Right kidney (tissue), 1 donor: ENCODE data around the gene PDLIM1.

Experiments
- DNase-seq: peaks from one replicate; pipeline ENCODE4 v3.0.0-alpha.2; 2016

Gene PDLIM1

DNA sequence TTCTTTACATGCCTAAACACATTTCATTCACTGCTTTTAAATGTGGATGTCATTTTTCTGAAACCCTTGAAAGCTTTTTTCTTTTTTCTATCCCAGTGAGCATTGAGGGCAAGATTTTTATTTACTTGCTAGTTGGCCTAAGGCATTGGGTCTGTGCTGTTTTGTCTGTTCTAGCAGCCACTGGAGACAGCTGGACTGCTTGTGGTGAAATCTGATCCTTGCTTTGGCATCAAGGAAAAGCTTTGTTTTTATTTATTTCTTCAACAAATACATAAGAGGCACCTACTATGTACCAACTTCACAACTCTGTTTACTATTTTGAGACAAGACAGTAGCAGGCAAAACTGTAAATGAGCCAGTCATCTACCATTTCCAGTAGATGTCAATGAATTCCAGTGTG is 28.4 kb upstream of the PDLIM1 start:
- peak; percentile 21 for DNase-seq

DNA sequence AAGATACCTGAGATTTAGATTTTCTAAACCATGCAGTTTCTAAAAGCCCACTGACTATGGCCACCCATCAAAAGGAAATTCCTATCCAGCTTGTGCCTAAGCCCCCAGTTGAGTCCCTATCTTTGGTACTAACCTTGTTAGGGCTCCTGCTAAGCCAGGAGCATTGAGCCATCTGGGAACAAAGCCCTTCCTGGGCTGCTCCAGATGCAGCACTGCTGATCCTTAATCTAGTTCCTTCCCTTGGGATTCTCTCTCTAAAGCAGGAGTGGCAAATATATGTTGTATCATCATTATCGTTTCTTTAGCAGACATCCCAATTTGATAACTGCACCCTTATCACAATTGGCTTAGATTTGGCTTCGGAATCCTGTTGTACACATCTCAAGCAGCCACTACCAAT is 24.7 kb upstream of the PDLIM1 start:
- DNase-seq: no peak

GRCh38 chr10:95314192-95314918 is 23.6 kb upstream of the PDLIM1 start:
- no peak for DNase-seq

- DNase-seq: no peak
These were observed 22.2 kb upstream of the PDLIM1 start for GRCh38 chr10:95312986-95313495.

DNA sequence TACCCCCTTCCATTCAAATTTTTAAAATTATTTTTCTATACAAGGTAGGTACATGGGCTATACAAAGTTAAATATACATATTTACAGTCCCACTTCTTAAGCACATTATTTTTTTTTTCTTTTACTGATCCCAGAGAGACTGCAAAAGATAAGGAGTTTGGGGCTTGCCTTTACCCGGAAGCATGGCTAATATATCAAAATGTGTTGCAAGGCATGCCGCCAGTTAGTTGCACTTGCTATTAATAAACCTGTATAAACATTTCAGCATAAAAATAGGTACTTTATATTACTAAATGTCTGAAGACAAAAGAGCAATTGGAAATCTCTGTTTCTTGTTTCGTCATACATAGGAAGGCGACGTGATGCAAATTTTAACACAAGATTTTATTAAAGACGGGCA is 21.5 kb upstream of the PDLIM1 start:
- no peak for DNase-seq

DNA sequence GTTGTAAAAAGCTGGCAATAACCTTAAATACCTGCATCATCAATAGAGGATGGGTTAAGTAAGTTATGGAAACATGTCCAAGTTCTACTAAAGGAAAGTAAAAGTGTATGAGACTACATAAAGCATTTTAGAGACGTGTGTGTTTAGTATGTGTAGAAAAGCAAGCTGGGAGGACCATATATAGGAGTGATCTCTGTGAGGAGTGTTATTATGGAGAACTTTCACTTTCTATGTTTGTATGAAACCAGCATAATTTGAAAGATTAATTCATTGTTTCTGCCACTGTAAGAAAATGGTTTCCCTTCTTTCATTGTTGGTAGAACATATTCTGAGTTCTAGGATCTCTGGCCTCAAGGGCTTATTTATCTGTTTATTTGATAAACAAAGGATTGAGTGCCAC is 19.2 kb upstream of the PDLIM1 start:
- no peak for DNase-seq

DNA sequence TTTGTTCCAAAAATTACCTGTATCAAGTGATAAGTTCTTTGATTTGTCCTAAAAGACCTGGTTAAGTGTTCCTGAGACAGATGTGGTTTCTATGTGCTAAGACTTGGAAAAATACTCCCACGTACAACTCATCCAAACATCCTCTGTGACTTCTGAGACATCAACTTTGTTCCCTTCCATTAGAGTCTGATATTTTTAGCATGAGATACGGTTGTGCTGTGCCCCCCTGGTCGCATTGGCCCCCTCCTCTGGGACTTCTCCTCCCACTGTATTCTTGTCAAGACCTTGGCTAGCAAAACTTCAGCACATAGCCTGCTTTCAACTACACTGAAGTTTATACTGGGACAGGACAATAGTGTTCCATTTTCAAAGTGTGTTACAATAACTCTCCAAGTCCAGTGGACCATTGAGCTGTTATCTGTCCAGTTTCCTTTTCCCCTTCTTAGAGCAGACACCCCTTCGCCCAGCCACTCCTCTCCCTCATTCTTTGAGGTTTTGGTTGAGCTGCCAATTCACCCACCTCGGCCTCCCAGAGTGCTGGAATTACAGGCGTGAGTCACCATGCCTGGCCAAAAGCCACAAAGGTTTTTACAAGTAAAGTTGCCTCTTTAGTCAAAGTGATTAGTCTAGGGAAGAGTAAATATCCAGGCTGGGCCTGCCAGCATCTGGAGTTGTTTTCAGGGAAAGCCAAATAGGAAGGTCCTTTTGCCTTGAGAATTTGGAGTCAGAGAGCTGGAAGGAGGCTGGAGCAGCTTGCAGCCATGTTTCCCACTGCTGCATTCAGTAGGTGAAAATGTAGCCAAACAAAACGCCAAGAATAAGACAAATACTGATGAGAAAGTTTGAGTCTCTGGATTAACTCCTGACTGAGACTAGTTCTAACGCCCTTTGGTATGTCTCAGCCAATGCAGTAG is 17.8 kb upstream of the PDLIM1 start:
- DNase-seq: no peak

DNA sequence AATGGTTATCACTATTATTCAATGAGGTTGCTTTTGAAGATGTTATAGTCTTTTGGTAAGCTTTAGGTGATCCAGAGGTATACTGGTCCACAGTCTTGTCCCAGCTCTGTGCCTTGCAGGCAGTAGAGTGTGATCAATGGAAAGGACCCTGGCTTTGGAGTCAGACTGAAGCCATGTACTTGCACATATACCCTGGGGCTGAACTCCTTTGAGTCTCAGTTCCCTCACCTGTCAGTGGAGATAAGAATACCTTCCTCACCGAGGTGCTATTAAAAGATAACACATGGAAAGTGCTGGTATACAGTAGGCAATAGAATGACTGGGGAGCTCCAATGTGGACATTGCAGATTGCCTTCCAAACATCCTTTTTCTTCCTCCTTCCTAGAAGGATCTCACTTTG is 16.0 kb upstream of the PDLIM1 start:
- no peak for DNase-seq

DNA sequence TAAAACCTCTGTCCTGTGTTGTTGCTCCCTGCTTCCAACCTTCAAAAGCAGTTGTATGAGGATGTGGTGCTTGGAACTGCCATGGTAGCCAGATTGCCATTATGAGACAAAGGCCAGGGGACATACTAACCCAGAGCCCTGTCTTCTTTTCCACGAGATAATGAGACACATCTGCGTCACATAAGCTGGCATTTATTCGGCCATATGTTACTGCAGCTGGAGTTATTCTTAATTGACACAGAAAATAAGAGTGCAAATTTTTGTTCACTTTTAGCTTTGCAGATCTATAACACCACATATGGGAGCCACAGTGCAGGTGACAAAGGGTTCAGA is 15.5 kb upstream of the PDLIM1 start:
- no peak for DNase-seq

- no peak for DNase-seq
These were observed 15.0 kb upstream of the PDLIM1 start for GRCh38 chr10:95305606-95306317.

DNA sequence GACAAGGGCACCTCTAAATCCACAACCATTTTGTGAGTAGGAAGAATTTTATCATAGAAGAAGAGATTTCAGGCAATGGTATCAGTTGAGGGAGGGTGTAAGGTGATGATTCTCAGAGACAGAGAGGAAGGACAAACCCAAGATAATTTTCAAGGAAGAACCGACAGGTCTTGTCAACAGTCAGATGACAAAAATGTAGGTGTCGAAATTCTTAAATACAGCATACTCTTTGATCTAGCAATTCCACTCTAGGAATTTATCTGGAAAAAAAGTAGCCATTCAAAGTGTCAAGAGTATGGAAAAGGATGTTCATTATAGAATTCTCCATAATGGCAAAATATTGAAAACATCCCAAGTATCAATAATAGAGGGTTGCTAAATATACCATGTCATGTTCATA is 14.2 kb upstream of the PDLIM1 start:
- DNase-seq: no peak

DNA sequence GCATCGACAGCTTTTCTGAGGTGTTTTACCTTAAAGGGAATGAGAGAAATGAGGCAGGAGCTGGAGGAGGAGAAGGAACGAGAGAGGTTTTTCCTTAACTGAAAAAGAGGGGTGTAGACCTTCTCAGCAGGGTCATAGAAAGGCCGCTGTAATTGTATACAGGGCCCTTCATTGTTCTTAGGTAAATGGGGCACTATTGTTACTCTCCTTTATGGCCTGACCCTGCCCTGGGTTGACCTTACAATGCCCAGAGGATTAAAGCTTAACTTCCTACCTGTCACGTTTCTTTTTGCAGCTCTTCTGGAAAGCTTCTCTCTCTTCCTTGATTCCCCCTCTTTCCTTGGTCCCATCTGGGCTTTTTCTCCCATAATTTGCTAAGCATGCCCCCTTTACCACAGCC is 13.7 kb upstream of the PDLIM1 start:
- no peak for DNase-seq

- DNase-seq: no peak
These were observed 13.1 kb upstream of the PDLIM1 start for GRCh38 chr10:95303950-95304349.

- DNase-seq: no peak
These were observed 12.7 kb upstream of the PDLIM1 start for GRCh38 chr10:95303535-95303934.

DNA sequence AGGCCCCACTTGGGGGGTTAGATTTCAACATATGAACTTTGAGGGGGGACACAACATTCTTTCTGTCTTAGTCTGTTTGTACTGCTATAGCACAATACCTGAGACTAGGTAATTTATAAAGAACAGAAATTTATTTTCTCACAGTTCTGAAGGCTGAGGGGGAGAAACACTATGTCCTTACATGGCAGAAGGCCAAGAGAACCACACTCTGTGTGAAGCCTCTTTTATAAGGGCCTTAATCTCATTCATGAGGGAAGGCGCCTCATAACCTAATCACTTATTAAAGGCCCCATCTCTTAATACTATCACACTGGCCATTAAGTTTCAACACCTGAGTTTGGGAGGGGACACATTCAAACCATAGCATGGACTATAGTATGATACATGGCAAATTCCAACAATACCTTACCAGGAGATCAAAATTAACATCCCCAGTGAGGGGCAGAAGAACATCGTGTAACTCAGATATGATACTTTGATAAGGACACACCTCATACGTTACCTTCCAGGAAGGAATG is 9.3 kb upstream of the PDLIM1 start:
- no peak for DNase-seq

- DNase-seq: no peak
These were observed 6.6 kb upstream of the PDLIM1 start for GRCh38 chr10:95297402-95297801.

DNA sequence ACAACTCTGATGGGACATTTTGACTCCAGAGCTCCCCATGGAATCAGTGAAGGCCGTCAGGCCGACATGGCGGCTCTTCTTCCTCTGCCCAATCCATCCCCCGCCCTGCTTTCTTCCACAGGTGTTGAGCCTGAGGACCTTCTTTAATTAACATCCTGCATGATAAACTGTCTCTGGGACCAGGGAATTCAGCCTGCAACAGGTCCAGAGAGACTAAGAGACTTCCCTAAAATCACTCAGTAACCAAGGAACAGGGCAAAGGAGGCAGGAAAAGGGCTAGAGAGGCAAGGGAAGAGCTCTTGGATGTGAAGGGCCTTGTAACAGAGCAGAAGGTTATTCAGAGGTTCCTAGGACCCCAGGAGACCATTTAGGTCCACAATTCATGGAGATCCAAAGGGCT is 6.0 kb upstream of the PDLIM1 start:
- no peak for DNase-seq

DNA sequence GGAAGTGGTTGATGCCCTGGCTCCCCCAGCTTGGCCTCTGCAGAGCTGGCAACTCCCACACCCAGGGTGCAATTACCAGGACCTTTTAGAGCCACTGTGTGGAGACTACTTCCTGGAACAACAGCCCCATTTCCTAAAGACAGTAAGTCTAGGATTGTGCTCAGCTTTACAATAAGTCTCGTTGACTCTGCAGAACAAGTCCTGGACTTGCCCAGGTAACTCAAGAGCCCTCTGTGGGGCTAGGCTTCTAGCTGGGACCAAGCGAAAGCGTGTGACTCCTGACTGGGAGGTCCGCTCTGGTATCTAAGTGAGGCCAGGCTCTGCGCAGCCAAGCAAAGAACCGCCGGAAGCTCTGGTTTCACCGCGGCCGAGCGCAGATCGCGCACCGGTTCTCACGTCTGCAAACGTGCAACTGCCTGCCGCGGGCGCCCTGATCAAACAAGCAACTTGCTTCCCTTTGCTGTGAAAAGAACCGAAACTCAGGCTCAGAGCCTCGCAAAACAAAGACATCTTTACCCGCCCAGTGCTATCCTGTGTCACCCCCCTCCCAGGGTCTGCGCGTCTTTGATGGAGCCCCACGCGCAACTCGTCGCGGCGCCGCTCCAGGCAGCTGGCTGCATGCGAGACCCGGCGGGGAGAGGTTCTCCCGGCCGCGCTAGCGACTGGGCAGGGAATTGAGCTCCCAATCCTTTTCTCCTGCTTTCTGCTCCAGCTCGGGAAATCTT is 4.4 kb upstream of the PDLIM1 start:
- DNase-seq: peak; percentile 81

- DNase-seq: peak; percentile 43
These were observed 2.8 kb upstream of the PDLIM1 start for GRCh38 chr10:95293631-95294030.

GRCh38 chr10:95291365-95292039 is 699 bp upstream of the PDLIM1 start:
- no peak for DNase-seq

DNA sequence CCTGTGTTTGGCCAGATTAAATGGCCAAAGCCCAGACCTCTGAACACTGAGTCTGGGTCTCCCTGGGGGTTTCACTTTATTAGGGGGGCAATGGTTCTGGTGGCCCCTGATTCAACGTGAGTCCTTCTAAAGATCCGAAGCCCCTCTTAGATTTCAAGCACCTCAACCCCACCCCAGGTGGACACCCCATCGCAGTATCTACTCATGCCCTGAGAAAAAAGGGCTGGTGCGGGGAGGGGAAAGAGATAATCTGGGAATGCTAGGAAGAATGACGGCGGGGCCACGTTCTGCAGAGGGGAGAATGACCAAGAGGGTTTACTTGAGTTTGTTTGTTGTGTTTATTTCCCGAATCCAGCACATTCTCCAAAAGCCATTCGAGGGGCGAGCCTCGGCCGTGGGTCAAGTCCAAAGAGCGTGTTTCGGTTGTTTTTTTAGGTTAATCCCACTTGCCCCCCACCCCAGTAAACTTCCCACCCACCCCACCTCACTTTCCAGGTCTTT is 832 bp downstream of the PDLIM1 start:
- DNase-seq: no peak
